Measurements from ENCODE around the gene SRGAP2C.
"Not testable (repeated sequence)": the region's sequence is repeated elsewhere in the genome, so short reads cannot be mapped to it uniquely, and the experiment has no call there.

The SRGAP2C gene

DNA sequence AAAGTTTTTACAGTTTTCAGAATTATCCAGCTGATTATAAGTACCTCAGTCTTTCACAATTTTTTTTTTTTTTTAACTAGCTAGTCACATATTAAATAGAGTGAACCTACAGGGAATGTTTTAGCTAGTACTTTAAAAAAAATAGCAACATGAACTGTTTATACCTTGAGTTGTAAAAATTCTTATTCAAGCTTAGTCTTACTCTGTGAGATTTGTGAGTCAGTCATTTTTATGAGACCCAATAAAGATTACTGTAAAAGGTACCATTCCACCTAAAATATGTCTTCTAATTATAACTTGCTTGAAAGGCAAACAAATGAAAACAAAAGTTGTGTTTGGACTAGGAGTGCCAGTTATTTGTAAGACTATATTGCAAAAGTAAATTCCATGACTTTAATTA, 6.6 kb upstream of the SRGAP2C start:
- DNase-seq (ENCODE audit: low read depth); H3K4me3 ChIP-seq (ENCODE audit: low read length): not testable (repeated sequence)

- not testable (repeated sequence) for DNase-seq (ENCODE audit: low read depth)
Observed at GRCh38 chr1:121183867-121184266, 908 bp upstream of the SRGAP2C start.

GRCh38 chr1:121185140-121185708, 449 bp downstream of the SRGAP2C start:
- H3K4me3 ChIP-seq (ENCODE audit: low read length): not testable (repeated sequence)

More at GRCh38 chr1:121183867-121184266, 908 bp upstream of the SRGAP2C start:
- peak overlapping the region; percentile 55 for H3K4me3 ChIP-seq (ENCODE audit: low read length)

DNA sequence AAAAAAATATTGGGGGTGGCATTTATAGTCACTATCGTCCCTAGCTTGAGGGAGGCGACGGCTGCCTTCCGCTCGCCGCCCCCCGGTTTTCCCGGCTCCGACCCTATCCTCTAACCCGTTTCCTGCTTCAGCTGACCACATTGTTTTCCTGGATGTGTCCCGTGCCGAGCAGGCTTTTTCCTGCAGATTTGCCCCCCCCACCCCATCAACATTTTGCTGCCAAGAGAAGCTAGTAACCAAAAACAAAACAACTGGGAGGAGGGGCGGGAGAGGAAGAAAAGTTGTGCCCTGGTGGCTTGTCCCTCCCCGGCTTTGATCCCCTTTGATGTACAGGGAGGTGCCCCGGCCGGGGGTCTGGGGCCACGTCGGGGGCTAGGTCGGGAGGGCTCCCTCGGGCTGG, 1.4 kb downstream of the SRGAP2C start:
- not testable (repeated sequence) for DNase-seq (ENCODE audit: low read depth); H3K4me3 ChIP-seq (ENCODE audit: low read length)

More at GRCh38 chr1:121185140-121185708, 449 bp downstream of the SRGAP2C start:
- not testable (repeated sequence) for DNase-seq (ENCODE audit: low read depth)

GRCh38 chr1:121187914-121188313, 3.1 kb downstream of the SRGAP2C start:
- peak overlapping the region; percentile 36 for H3K4me3 ChIP-seq (ENCODE audit: low read length)
- not testable (repeated sequence) for DNase-seq (ENCODE audit: low read depth)

DNA sequence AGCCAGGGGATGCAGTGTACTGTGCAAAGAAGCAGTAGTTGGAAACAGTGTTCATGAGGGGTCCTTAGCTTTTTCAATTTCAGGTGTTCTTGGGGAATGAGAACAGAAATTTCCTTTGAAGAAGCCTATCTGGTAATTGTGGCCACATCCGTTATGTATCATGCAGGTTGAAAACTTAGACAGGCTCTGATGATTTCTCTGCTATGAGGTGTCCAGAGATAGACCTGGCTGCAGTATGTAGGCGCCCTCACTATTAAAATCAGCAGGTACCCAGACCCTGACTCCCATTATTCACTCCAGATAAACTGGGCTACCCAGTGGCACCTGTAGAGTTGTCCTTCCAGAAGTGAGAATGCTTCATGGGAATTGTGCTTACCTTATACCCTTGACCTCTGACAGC, 7.7 kb downstream of the SRGAP2C start:
- not testable (repeated sequence) for H3K4me3 ChIP-seq (ENCODE audit: low read length); DNase-seq (ENCODE audit: low read depth)

- H3K4me3 ChIP-seq (ENCODE audit: low read length); DNase-seq (ENCODE audit: low read depth): not testable (repeated sequence)
Observed at GRCh38 chr1:121197095-121197882, 12.5 kb downstream of the SRGAP2C start.

- H3K4me3 ChIP-seq (ENCODE audit: low read length); DNase-seq (ENCODE audit: low read depth): not testable (repeated sequence)
Observed at GRCh38 chr1:121199763-121200162, 15.0 kb downstream of the SRGAP2C start.

GRCh38 chr1:121200232-121200631, 15.5 kb downstream of the SRGAP2C start:
- not testable (repeated sequence) for H3K4me3 ChIP-seq (ENCODE audit: low read length); DNase-seq (ENCODE audit: low read depth)

DNA sequence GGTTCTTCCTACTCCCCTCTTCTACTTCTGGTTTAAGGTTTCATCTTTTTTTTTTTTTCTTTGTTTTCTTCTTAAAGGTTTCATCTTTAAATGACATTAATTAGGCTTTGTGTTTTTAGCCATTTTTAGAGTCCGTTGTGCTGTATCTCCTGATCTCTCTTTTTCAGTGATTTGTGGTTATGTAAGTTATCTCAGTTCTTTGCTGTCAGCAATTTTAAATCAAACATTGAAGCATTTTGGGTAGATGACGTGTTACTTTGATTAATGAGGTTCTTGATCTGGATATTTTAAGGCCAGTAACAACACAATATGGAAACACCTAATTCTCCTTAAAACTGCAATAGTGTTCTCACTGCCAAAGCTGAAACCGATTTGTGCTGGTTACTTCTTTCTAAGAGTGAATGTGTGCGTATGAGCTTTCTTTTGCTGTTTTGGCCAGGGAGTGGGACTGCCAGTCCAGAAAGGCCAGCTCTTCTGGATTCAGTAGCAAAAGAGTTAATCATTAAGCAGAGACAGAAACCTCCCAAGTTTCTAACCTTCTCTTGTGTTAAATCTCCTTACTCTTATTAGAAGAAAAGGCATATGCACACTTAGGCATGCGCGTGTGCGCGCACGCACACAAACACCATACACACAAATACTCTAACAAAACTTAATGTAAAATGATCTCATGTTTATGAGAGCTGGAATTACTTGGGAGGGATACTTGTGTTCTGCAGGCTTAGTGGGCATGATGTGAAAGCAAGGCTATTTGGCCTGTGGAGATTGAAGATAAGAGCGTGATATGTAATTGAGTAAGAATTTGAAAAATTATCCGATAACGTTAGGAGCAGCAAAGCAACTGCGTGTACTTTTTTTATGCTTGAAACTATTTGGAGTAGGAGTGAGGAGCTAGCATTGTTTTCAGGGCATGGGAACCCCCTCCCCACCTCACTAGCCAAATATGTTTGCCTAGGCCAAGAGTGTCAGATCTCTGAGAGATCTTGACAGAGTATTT, 16.5 kb downstream of the SRGAP2C start:
- not testable (repeated sequence) for DNase-seq (ENCODE audit: low read depth); H3K4me3 ChIP-seq (ENCODE audit: low read length)

DNA sequence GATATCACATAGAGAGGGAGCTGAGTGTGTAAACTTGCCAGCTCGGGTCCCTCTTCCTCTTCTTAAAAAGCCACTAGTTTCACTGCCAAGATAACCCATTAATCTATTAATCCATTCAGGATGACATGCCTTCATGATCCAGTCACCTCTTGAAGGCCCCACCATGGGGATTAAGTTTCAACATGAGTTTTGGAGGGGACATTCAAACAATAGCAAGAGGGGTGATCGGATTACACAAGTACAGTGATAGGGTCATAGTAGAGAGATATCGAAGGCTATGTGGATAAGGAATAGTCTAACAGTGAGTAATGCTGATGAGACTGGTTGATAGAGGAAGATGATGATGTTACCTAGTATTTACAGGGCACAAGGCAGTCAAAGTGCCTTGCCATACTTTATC, 18.2 kb downstream of the SRGAP2C start:
- not testable (repeated sequence) for DNase-seq (ENCODE audit: low read depth); H3K4me3 ChIP-seq (ENCODE audit: low read length)

- peak; percentile 0 for DNase-seq (ENCODE audit: low read depth)
- H3K4me3 ChIP-seq (ENCODE audit: low read length): not testable (repeated sequence)
Observed at GRCh38 chr1:121205786-121206711, 21.3 kb downstream of the SRGAP2C start.

DNA sequence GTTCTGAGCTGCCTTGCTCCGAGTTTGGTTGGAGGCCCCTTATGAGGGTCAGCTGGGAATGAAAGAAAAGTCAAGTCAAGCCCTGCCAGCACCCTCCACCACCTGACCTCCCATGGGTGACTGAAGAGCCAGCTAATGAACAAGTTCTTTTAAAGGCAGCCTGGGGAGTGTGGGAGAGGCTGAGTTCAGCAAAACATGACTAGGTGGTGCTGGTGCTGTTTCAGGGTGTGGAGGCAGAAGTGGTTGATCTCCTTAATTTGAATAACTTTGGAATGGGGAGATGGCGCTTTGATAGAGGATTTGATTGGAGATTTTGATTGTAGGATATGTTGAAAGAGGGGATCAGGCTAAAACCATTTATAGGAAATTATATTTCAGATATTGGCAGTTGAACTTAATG, 22.6 kb downstream of the SRGAP2C start:
- not testable (repeated sequence) for DNase-seq (ENCODE audit: low read depth); H3K4me3 ChIP-seq (ENCODE audit: low read length)

GRCh38 chr1:121208375-121208774, 23.6 kb downstream of the SRGAP2C start:
- H3K4me3 ChIP-seq (ENCODE audit: low read length); DNase-seq (ENCODE audit: low read depth): not testable (repeated sequence)

DNA sequence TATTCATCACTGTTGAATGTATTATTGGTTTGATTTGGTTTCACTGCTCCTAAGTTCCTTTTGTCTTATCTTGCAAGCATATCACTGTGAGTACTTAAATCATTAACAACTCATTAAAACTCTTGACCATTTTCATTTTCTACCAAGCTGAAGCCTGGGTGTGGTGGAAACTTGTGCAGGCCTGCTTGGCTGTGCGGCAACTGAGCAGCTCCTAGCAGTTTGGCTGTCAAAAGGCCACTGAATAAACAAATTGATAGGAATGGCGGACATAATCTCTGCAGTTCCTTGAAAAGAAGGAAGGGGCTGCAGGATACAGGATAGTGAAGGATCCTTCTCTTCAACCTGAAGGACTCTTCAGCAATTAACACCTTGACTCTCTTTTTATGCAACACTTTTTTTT, 26.0 kb downstream of the SRGAP2C start:
- not testable (repeated sequence) for H3K4me3 ChIP-seq (ENCODE audit: low read length); DNase-seq (ENCODE audit: low read depth)

DNA sequence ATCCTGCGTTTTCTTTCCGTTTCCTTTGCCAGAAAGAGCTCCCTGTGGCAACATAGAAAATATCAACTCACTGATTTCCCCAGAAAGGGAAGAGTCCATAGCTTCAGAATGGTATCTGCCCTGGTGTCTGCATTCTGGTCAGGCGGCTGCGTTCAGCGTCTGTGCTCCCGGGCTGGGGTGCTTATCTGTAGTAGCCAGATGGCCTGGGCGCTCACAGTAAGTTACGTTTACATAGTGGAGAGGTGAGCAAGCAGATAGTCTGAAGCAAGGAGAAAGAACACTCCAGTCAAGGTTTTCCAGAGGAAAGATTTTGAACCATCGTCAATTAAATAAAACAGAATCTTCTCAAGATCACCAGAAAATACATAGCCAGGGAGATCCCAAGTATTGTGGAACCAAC, 28.7 kb downstream of the SRGAP2C start:
- H3K4me3 ChIP-seq (ENCODE audit: low read length); DNase-seq (ENCODE audit: low read depth): not testable (repeated sequence)

DNA sequence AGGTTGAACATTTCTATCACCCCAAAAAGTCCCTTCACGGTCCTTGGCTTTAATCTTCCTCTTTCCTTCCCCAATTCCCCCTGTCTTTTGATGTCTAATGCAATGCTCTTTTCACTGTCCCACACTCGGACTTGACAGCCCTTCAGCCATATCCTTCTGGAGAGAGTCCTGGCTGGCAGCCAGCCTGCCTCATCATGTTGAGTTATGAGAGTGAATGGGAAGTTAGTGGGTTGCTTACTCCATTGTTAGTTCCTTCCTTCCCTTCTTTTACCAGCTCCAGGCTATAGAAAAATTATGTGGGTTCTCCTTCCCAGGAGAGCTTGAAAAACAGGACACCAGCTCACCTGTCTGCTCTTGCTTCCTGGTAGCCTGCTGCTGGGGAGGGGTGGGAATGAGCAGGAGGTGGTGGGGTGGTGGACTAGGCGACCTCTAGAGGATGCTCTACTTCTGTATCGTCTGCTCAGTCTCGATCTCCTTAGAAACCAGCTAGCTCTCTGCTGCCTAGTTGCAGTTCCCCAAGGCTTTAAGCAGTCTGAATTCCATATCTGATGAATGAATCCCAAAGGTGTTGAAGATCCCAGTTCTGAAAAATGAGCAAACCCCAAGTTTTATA, 29.9 kb downstream of the SRGAP2C start:
- not testable (repeated sequence) for H3K4me3 ChIP-seq (ENCODE audit: low read length); DNase-seq (ENCODE audit: low read depth)

- DNase-seq (ENCODE audit: low read depth): not testable (repeated sequence)
Observed at GRCh38 chr1:121215699-121216417, 31.1 kb downstream of the SRGAP2C start.

More at GRCh38 chr1:121215699-121216417, 31.1 kb downstream of the SRGAP2C start:
- H3K4me3 ChIP-seq (ENCODE audit: low read length): not testable (repeated sequence)

Measured in AG10803 (cell line).